ENCODE results near the gene NPFF.

The NPFF gene

GRCh38 chr12:53530920-53531319 lies 23.6 kb upstream of the NPFF start:
- no peak for DNase-seq (ENCODE audit: low read depth)
- in situ Hi-C loops (cut with HindIII; ENCODE audit: low sequenced_read_pairs) = no loop called here
- no peak overlapping the region for H3K4me3 ChIP-seq (ENCODE audit: low read depth, low read length)
- TF ChIP-seq CTCF (IDR thresholded peaks at IDR 0.05; ENCODE audit: low read depth, low read length, missing control alignments) = no peak

GRCh38 chr12:53530061-53530460 lies 22.8 kb upstream of the NPFF start:
- in situ Hi-C loops (cut with HindIII; ENCODE audit: low sequenced_read_pairs) = no loop called here

GRCh38 chr12:53524476-53524875 lies 17.2 kb upstream of the NPFF start:
- TF ChIP-seq CTCF (IDR thresholded peaks at IDR 0.05; ENCODE audit: low read depth, low read length, missing control alignments) = no peak
- DNase-seq (ENCODE audit: low read depth) = no peak
- H3K4me3 ChIP-seq (ENCODE audit: low read depth, low read length) = no peak overlapping the region
- in situ Hi-C loops (cut with HindIII; ENCODE audit: low sequenced_read_pairs) = no loop called here

More at GRCh38 chr12:53530061-53530460, 22.8 kb upstream of the NPFF start:
- no peak for TF ChIP-seq CTCF (IDR thresholded peaks at IDR 0.05; ENCODE audit: low read depth, low read length, missing control alignments)
- DNase-seq (ENCODE audit: low read depth) = no peak
- H3K4me3 ChIP-seq (ENCODE audit: low read depth, low read length) = no peak overlapping the region

GRCh38 chr12:53523131-53523530 lies 15.8 kb upstream of the NPFF start:
- no peak overlapping the region for H3K4me3 ChIP-seq (ENCODE audit: low read depth, low read length)
- no peak for DNase-seq (ENCODE audit: low read depth)
- in situ Hi-C loops (cut with HindIII; ENCODE audit: low sequenced_read_pairs) = no loop called here
- TF ChIP-seq CTCF (IDR thresholded peaks at IDR 0.05; ENCODE audit: low read depth, low read length, missing control alignments) = no peak

- no peak overlapping the region for H3K4me3 ChIP-seq (ENCODE audit: low read depth, low read length)
- TF ChIP-seq CTCF (IDR thresholded peaks at IDR 0.05; ENCODE audit: low read depth, low read length, missing control alignments) = no peak
- in situ Hi-C loops (cut with HindIII; ENCODE audit: low sequenced_read_pairs) = no loop called here
- DNase-seq (ENCODE audit: low read depth) = no peak
These were observed 11.1 kb upstream of the NPFF start for GRCh38 chr12:53518381-53518780.

- in situ Hi-C loops (cut with HindIII; ENCODE audit: low sequenced_read_pairs) = no loop called here
- DNase-seq (ENCODE audit: low read depth) = no peak
- no peak overlapping the region for H3K4me3 ChIP-seq (ENCODE audit: low read depth, low read length)
- TF ChIP-seq CTCF (IDR thresholded peaks at IDR 0.05; ENCODE audit: low read depth, low read length, missing control alignments) = no peak
These were observed 9.6 kb upstream of the NPFF start for GRCh38 chr12:53516758-53517455.
